Subcutaneous abdominal adipose tissue (tissue), 5 donors: ENCODE results near the gene PDE6B.

ENCODE experiments used
- H3K27ac ChIP-seq: one replicate; pipeline ENCODE4 v1.7.0; 2013; ENCODE audit warnings: low read depth, mild to moderate bottlenecking, inconsistent platforms, low read length, moderate library complexity
- H3K27me3 ChIP-seq, 5 donors: one replicate each; pipeline ENCODE4 v1.7.0; 2013; ENCODE audit warnings: low read length in 5 of 5, inconsistent platforms in 1 of 5; ENCODE audit not compliant: control insufficient read depth in 5 of 5, insufficient read depth in 4 of 5
- H3K36me3 ChIP-seq, 5 donors: one replicate each; pipeline ENCODE4 v1.7.0; 2013; ENCODE audit warnings: low read length in 5 of 5; ENCODE audit not compliant: control insufficient read depth in 5 of 5, insufficient read depth in 5 of 5
- H3K4me1 ChIP-seq, 5 donors: one replicate each; pipeline ENCODE4 v1.7.0; 2013; ENCODE audit warnings: low read length in 5 of 5, mild to moderate bottlenecking in 3 of 5, moderate library complexity in 1 of 5; ENCODE audit not compliant: control insufficient read depth in 5 of 5, insufficient read depth in 5 of 5
- H3K4me3 ChIP-seq, 5 donors: one replicate each; pipeline ENCODE4 v1.7.0; 2013; ENCODE audit warnings: low read length in 5 of 5, low read depth in 1 of 5
- H3K9ac ChIP-seq, 5 donors: one replicate each; pipeline ENCODE4 v1.7.0; 2013; ENCODE audit warnings: low read length in 5 of 5, mild to moderate bottlenecking in 4 of 5, moderate library complexity in 3 of 5
- H3K9me3 ChIP-seq, 5 donors: one replicate each; pipeline ENCODE4 v1.7.0; 2013; ENCODE audit warnings: low read length in 5 of 5; ENCODE audit not compliant: control insufficient read depth in 5 of 5
- donor health status: healthy.
- donor health status: healthy.
- donor health status: healthy.
- donor health status: healthy.
- donor health status: healthy.

PDE6B gene

DNA sequence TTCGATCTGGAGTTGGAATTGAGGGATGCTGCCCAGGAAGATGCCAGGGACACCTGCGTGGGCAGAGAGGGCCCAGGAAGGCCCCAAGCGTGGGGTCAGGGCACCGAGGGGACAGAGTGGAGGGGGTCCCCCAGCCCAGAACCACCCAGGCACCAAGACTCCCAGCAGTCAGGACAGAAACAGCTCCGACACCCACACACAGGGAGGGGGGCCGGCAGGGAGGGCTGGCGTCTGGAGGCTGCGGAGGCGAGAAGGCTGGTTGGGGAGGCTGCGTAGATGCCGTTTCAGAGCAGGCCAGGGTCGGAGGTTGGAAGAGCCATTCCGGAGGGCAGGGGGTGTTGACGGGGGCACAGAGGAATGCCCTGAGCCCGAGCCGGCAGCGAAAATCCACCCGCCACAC, 25.1 kb downstream of the PDE6B start:
- H3K9ac ChIP-seq = no peak overlapping the region
- H3K9me3 ChIP-seq = no peaks in the 10 kb centered on the region
- no peak overlapping the region for H3K4me3 ChIP-seq
- H3K36me3 ChIP-seq = no peaks in the 10 kb centered on the region
- no peaks in the 10 kb centered on the region for H3K4me1 ChIP-seq
- no peak overlapping the region for H3K27ac ChIP-seq
- H3K27me3 ChIP-seq = peaks cover 14 to 54% (median 38%) of the 10 kb centered on the region in 5 donors

DNA sequence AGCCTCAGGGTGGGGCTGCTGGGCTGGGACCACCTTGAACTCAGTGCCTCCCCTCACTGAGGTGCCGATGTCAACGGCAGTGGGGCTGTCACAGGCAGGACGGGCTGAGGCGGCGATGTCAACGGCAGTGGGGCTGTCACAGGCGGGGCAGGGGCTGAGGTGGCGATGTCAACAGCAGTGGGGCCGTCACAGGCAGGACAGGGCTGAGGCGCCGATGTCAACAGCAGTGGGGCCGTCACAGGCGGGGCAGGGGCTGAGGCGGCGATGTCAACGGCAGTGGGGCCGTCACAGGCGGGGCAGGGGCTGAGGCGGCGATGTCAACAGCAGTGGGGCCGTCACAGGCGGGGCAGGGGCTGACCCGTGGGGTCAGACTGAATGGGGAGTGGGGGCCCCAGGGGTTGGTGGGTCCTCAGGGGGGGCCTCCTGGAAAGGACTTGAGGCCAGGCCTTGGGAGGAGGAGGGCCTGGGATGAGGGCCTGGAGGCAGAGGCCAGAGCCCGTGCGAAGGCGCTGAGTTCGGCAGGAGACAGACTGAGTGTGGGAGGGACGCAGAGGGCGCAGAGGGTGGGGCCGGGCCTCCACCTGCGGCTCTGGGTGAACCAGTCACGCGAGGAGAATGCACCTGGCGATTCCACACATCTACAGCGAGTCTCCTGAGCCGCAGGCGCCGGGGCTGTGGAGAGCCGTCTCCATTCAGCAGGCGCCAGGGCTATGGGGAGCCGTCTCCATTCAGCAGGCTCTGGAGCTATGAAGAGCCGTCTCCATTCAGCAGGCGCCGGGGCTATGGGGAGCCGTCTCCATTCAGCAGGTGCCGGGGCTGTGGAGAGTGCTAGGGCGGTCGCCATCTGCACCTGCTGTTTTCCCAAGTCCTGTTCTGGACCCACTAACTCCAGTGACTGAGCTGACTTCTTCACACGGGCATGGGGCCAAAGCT, 25.8 kb downstream of the PDE6B start:
- no peaks in the 10 kb centered on the region for H3K4me1 ChIP-seq
- no peak overlapping the region for H3K27ac ChIP-seq
- no peak overlapping the region for H3K9ac ChIP-seq
- H3K4me3 ChIP-seq = no peak overlapping the region
- H3K27me3 ChIP-seq = peaks cover 14 to 60% (median 40%) of the 10 kb centered on the region in 5 donors
- no peaks in the 10 kb centered on the region for H3K36me3 ChIP-seq
- H3K9me3 ChIP-seq = no peaks in the 10 kb centered on the region

DNA sequence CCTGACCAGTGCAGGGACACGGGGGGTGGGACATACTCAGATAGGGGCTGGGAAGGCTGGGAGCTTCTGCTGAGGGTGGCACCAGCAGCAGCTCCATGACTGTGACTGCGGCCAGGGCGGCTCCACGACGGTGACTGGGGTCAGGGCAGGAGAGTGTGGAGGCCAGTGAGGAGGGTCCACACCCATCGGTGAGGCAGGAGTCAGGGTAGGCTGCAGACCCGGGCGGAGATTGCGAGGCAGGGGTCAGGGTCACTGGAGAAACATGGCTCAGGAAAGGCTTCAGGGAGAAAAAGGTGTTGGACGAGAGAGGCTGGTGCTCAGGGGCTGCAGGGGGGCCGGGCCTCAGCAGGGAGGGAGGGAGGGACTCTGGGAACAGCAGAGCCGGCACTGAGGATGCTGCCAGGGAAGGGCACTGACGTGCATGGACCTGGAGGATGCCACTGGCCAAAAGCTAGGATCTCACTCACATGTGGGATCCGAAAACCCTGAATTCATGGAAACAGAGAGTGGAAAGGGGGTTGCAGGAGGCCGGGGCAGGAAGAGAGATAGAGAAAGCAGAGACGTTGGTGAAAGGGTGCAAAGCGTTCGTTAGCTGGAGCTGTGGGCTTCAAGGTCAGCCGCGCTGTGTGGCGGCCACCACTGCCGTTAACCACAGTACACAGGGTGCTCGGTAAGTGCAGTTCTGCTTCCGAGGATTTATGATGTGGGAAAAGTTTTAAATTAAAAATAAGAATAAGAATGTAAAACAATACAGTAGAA, 26.7 kb downstream of the PDE6B start:
- Histone ChIP-seq H3K36me3 (no peaks in the 10 kb centered on the region), H3K9me3 (no peaks in the 10 kb centered on the region), H3K4me3 (no peak overlapping the region), H3K4me1 (no peaks in the 10 kb centered on the region), H3K9ac (no peak overlapping the region), H3K27me3 (peaks cover 17 to 57% (median 42%) of the 10 kb centered on the region in 5 donors), H3K27ac (no peak overlapping the region)

DNA sequence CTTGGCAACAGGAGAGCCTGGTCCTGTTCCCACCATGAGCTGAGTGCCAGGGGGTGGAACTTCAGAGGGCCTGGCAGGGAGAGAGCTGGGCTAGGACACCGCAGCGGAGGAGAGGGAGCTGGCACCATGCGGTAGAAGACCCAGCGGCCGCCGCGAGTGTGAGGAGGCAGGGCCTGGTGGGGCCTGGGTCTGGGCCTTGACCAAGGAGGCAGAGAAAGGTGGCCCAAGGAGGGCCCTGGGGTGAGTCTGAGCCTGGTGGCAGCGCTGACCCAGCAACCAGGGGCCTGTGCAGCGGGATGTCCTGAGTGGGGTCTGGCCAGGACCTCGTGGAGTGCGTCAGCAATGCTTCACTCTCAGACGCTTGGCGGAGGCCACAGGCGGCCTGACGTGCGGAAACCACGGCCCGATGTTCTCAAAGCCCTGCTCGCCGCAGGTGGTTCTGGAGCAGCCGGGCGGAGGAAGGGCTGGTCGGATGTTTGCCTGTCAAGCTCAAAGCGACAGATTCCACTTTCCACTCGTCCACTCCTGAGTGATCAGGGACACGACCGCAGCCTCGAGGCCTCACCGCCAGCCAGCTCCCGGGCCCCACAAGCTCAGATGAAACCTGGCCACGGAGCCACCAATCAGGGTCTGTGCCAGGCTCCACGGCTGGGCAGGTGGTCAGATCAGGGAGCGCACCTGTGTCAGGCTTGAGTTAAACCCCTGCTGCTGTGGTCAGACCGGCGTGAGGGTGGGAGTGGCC, 27.9 kb downstream of the PDE6B start:
- Histone ChIP-seq H3K9ac (no peak overlapping the region), H3K4me1 (no peaks in the 10 kb centered on the region), H3K36me3 (no peaks in the 10 kb centered on the region), H3K4me3 (no peak overlapping the region), H3K9me3 (no peaks in the 10 kb centered on the region), H3K27ac (no peak overlapping the region), H3K27me3 (peaks cover 20 to 53% (median 39%) of the 10 kb centered on the region in 5 donors)

DNA sequence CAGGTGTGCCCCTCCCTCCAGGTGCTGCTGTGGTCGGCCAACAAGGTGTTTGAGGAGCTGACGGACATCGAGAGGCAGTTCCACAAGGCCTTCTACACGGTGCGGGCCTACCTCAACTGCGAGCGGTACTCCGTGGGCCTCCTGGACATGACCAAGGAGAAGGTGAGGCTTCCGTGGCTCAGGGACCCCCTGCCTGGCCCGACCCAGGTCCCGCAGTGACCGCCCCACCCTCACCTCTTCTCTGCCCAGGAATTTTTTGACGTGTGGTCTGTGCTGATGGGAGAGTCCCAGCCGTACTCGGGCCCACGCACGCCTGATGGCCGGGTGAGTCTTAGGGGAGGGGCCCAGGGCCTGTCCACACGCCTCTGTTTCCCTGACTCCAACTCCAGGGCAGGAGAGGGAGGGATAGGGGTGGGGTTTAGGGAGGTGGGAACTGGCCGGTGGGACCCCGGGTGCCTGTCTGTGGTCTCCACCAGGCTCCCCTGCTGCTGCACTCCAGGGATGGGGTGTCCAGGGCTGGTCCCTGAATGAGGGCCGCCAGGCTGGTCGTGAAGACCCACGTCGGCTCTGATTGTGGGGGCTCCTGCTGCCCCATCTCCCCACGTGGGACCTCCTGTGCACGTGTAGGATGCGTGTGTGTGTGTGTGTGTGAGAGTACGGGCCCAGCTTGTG, 28.6 kb downstream of the PDE6B start:
- H3K9me3 ChIP-seq = no peaks in the 10 kb centered on the region
- H3K27me3 ChIP-seq = peaks cover 14 to 47% (median 34%) of the 10 kb centered on the region in 5 donors
- no peak overlapping the region for H3K27ac ChIP-seq
- H3K36me3 ChIP-seq = no peaks in the 10 kb centered on the region
- no peak overlapping the region for H3K9ac ChIP-seq
- no peaks in the 10 kb centered on the region for H3K4me1 ChIP-seq
- H3K4me3 ChIP-seq = no peak overlapping the region

DNA sequence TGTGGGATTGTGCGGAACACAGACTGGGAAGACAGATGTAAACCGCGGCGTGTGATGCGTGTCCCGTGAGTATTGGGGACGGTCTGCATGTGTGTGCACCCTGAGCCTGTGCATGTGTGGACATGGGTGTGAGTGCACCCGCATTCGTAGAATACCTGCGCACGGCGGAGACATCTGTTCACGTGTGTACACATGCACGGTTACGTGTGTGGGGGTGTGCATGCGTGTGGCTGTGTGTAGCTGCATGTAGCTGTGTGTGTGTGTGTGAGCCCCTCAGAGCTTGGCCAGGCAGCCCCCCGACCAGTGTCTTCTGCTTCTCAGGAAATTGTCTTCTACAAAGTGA, 29.1 kb downstream of the PDE6B start:
- Histone ChIP-seq H3K4me3 (no peak overlapping the region), H3K36me3 (no peaks in the 10 kb centered on the region), H3K9me3 (no peaks in the 10 kb centered on the region), H3K27ac (no peak overlapping the region), H3K27me3 (peaks cover 11 to 46% (median 32%) of the 10 kb centered on the region in 5 donors), H3K4me1 (no peaks in the 10 kb centered on the region), H3K9ac (no peak overlapping the region)

DNA sequence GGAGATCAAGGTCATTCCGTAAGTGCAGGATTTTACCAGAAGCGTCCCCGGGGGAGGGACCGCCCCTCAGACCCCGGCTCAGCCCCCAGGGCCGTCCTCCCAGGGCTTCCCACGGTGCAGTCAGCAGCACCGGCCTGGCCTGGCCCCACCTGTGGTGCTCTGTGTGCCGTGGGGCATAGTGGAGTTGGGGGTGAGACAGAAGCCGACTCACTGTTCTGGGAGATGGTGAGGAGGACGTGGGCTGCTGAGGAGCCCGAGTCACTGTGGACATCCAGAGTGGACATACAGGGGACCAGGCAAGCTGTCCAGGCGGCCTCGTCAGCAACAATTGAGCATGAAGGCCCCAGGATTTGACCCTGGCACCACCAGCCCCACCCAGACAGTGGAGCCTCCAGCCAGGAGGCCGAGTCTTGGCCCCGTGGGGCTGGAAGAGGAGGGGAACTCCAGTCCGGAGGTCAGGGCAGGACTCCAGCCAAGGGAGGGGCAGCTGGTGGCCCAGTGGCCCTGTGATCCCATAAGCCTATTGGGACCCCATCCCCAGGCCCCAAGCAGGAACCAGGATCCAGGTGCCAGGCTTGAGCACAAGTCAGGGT, 29.6 kb downstream of the PDE6B start:
- H3K9me3 ChIP-seq = no peaks in the 10 kb centered on the region
- no peaks in the 10 kb centered on the region for H3K36me3 ChIP-seq
- no peak overlapping the region for H3K9ac ChIP-seq
- peaks cover 0 to 3% (median 0%) of the 10 kb centered on the region in 5 donors for H3K4me1 ChIP-seq
- H3K27ac ChIP-seq = no peak overlapping the region
- H3K27me3 ChIP-seq = peaks cover 7 to 42% (median 27%) of the 10 kb centered on the region in 5 donors
- no peak overlapping the region for H3K4me3 ChIP-seq

DNA sequence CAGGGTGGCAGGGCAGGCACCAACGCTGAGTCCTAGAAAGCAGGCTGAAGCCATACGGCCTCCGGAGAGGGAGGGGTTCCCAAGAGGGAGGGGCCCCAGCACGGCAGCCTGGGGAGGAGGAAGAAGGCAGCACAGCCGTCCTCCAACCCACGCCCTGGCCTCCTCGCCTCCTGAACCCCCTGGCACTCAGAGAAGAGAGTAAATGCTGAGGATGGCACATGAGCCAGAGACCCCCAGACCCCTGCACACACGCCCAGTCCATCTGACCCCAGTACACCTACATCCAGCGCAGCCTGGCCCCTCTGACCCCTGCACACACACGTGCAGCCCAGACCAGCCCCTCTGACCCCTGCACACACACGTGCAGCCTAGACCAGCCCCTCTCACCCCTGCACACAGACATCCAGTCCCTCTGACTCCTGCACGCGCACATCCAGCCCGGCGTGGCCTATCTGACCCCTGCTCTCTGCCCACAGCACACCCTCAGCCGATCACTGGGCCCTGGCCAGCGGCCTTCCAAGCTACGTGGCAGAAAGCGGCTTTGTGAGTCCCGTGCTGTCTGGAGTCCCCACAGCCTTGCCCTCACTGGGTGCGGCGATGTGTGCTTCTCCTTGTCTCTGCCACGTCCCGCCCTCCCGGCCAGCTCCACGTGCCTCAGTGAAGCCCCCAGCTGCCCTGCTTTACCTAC, 30.2 kb downstream of the PDE6B start:
- no peak overlapping the region for H3K4me3 ChIP-seq

More for the DNA sequence above, 30.2 kb downstream of the PDE6B start:
- Histone ChIP-seq H3K27me3 (peaks cover 6 to 35% (median 21%) of the 10 kb centered on the region in 5 donors), H3K4me1 (peaks cover 0 to 3% (median 0%) of the 10 kb centered on the region in 5 donors), H3K36me3 (no peaks in the 10 kb centered on the region), H3K9ac (no peak overlapping the region), H3K9me3 (no peaks in the 10 kb centered on the region), H3K27ac (no peak overlapping the region)
